Neural progenitor cell (in vitro differentiated cells): ENCODE measurements around the gene ROBO2.

ENCODE experiments used
- CTCF ChIP-seq: fragments of 200-600 bp; sonication (generic); IDR thresholded peaks from 2 replicates; pipeline ENCODE4 v1.5.1; 2017; ENCODE audit warnings: antibody characterized with exemption, mild to moderate bottlenecking
- EZH2phosphoT487 ChIP-seq: fragments of 200-600 bp; sonication (generic); IDR thresholded peaks from 2 replicates; pipeline ENCODE4 v1.6.1; 2017; ENCODE audit warnings: antibody characterized with exemption

GRCh38 chr3:77298417-77298816, 258.5 kb downstream of the ROBO2 start:
- TF ChIP-seq CTCF (no peak), EZH2phosphoT487 (no peak)
